ENCODE results near the gene BAZ2B.
"Not testable (repeated sequence)": the region's sequence is repeated elsewhere in the genome, so short reads cannot be mapped to it uniquely, and the experiment has no call there.

Gene BAZ2B

GRCh38 chr2:159371506-159371905 lies 244.8 kb downstream of the BAZ2B start:
- Histone ChIP-seq H3K4me3 (ENCODE audit: low read depth, low read length) (no peak overlapping the region), H3K9ac (ENCODE audit: low read depth, low read length) (no peak overlapping the region), H3K36me3 (ENCODE audit: control insufficient read depth, insufficient read depth, low read length) (peaks cover 59% of the 10 kb centered on the region), H3K9me3 (ENCODE audit: control insufficient read depth, insufficient read depth, low read length) (no peaks in the 10 kb centered on the region), H3K27ac (ENCODE audit: low read depth, low read length) (no peak overlapping the region), H3K27me3 (ENCODE audit: control insufficient read depth, insufficient read depth, low read length) (no peaks in the 10 kb centered on the region), H3K4me1 (ENCODE audit: control insufficient read depth, insufficient read depth, low read length) (no peaks in the 10 kb centered on the region)

DNA sequence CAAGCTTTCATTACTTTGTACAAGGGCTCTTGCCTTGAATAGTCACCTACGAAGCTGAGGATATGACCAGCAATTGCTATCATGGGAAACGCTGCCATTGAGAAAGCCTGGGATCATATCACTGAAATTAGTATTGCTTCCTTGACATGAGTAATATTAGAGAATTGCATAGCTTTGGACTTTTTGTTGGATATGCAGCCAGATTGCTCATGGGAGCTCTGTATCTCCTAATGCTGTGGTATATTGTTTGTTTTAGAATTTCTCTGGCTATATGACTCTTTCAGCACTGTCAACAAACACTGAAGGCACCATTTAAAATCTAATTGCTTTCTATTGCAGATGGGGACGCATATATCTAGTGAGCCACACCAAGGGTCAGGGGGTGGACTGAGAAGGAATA lies 249.8 kb downstream of the BAZ2B start:
- no peak overlapping the region for H3K4me3 ChIP-seq (ENCODE audit: low read depth, low read length)
- H3K27ac ChIP-seq (ENCODE audit: low read depth, low read length) = no peak overlapping the region
- H3K36me3 ChIP-seq (ENCODE audit: control insufficient read depth, insufficient read depth, low read length) = peaks cover 61% of the 10 kb centered on the region
- H3K4me1 ChIP-seq (ENCODE audit: control insufficient read depth, insufficient read depth, low read length) = no peaks in the 10 kb centered on the region
- H3K27me3 ChIP-seq (ENCODE audit: control insufficient read depth, insufficient read depth, low read length) = no peaks in the 10 kb centered on the region
- H3K9me3 ChIP-seq (ENCODE audit: control insufficient read depth, insufficient read depth, low read length) = no peaks in the 10 kb centered on the region
- no peak overlapping the region for H3K9ac ChIP-seq (ENCODE audit: low read depth, low read length)

- no peaks in the 10 kb centered on the region for H3K27me3 ChIP-seq (ENCODE audit: control insufficient read depth, insufficient read depth, low read length)
- peaks cover 33% of the 10 kb centered on the region for H3K36me3 ChIP-seq (ENCODE audit: control insufficient read depth, insufficient read depth, low read length)
- H3K9me3 ChIP-seq (ENCODE audit: control insufficient read depth, insufficient read depth, low read length) = no peaks in the 10 kb centered on the region
- no peak overlapping the region for H3K9ac ChIP-seq (ENCODE audit: low read depth, low read length)
- H3K27ac ChIP-seq (ENCODE audit: low read depth, low read length) = no peak overlapping the region
- H3K4me3 ChIP-seq (ENCODE audit: low read depth, low read length) = no peak overlapping the region
- H3K4me1 ChIP-seq (ENCODE audit: control insufficient read depth, insufficient read depth, low read length) = no peaks in the 10 kb centered on the region
Observed at GRCh38 chr2:159362816-159363251, 253.5 kb downstream of the BAZ2B start.

- H3K27ac ChIP-seq (ENCODE audit: low read depth, low read length) = no peak overlapping the region
- no peak overlapping the region for H3K4me3 ChIP-seq (ENCODE audit: low read depth, low read length)
Observed at GRCh38 chr2:159362094-159362493, 254.3 kb downstream of the BAZ2B start.

DNA sequence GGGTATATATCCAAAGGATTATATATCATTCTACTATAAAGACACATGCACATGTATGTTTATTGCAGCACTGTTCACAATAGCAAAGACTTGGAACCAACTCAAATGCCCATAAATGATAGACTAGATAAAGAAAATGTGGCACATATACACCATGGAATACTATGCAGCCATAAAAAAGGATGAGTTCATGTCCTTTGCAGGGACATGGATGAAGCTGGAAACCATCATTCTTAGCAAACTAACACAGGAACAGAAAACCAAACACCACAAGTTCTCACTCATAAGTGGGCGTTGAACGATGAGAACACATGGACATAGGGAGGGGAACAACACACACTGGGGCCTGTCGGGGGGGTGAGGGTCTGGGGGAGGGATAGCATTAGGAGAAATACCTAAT lies 254.7 kb downstream of the BAZ2B start:
- not testable (repeated sequence) for H3K27me3 ChIP-seq (ENCODE audit: control insufficient read depth, insufficient read depth, low read length); H3K27ac ChIP-seq (ENCODE audit: low read depth, low read length); H3K4me1 ChIP-seq (ENCODE audit: control insufficient read depth, insufficient read depth, low read length); H3K4me3 ChIP-seq (ENCODE audit: low read depth, low read length); H3K9me3 ChIP-seq (ENCODE audit: control insufficient read depth, insufficient read depth, low read length); H3K9ac ChIP-seq (ENCODE audit: low read depth, low read length)
- H3K36me3 ChIP-seq (ENCODE audit: control insufficient read depth, insufficient read depth, low read length) = peaks cover 33% of the 10 kb centered on the region

More at GRCh38 chr2:159362094-159362493, 254.3 kb downstream of the BAZ2B start:
- no peaks in the 10 kb centered on the region for H3K27me3 ChIP-seq (ENCODE audit: control insufficient read depth, insufficient read depth, low read length)
- no peaks in the 10 kb centered on the region for H3K4me1 ChIP-seq (ENCODE audit: control insufficient read depth, insufficient read depth, low read length)
- no peak overlapping the region for H3K9ac ChIP-seq (ENCODE audit: low read depth, low read length)
- peaks cover 32% of the 10 kb centered on the region for H3K36me3 ChIP-seq (ENCODE audit: control insufficient read depth, insufficient read depth, low read length)
- H3K9me3 ChIP-seq (ENCODE audit: control insufficient read depth, insufficient read depth, low read length) = no peaks in the 10 kb centered on the region

DNA sequence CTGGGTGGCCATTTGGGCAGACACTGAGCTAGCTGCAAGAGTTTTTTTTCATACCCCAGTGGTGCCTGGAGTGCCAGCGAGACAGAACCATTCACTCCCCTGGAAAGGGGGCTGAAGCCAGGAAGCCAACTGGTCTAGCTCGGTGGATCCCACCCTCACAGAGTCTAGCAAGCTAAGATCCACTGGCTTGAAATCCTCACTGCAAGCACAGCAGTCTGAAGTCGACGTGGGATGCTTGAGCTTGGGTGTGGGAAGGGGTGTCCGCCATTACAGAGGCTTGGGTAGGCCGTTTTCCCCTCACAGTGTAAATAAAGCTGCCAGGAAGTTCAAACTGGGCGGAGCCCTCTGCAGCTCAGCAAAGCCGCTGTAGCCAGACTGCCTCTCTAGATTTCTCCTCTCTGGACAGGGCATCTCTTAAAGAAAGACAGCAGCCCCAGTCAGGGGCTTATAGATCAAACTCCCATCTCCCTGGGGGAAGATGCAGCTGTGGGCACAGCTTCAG lies 260.2 kb downstream of the BAZ2B start:
- H3K9me3 ChIP-seq (ENCODE audit: control insufficient read depth, insufficient read depth, low read length) = no peaks in the 10 kb centered on the region
- H3K9ac ChIP-seq (ENCODE audit: low read depth, low read length) = no peak overlapping the region
- H3K4me1 ChIP-seq (ENCODE audit: control insufficient read depth, insufficient read depth, low read length) = no peaks in the 10 kb centered on the region
- no peak overlapping the region for H3K4me3 ChIP-seq (ENCODE audit: low read depth, low read length)
- 0 out of 2 replicates have a peak, but pooled peaks cover 4% of the 10 kb centered on the region for H3K36me3 ChIP-seq (ENCODE audit: control insufficient read depth, insufficient read depth, low read length)
- no peak overlapping the region for H3K27ac ChIP-seq (ENCODE audit: low read depth, low read length)
- H3K27me3 ChIP-seq (ENCODE audit: control insufficient read depth, insufficient read depth, low read length) = no peaks in the 10 kb centered on the region

DNA sequence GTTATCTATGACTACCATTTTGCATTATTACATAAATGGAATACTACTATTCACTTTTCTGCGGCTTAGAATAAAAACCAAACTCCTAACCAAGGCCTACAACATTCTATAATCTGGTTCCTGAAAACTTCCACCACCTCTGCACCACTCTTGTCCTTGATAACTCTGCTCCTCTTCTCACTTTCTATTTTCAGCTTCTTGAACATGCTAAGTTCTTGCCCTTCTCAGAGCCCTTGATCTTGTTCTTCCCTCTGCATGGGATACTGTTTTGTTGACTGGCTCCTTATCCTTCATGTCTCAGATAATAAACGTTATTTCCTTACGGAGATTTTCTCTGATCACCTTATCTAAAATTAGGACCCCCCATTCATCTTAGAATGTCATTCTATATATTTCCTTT lies 264.4 kb downstream of the BAZ2B start:
- Histone ChIP-seq H3K4me1 (ENCODE audit: control insufficient read depth, insufficient read depth, low read length) (no peaks in the 10 kb centered on the region), H3K36me3 (ENCODE audit: control insufficient read depth, insufficient read depth, low read length) (peaks cover 35% of the 10 kb centered on the region), H3K4me3 (ENCODE audit: low read depth, low read length) (no peak overlapping the region), H3K27ac (ENCODE audit: low read depth, low read length) (no peak overlapping the region), H3K9ac (ENCODE audit: low read depth, low read length) (no peak overlapping the region), H3K27me3 (ENCODE audit: control insufficient read depth, insufficient read depth, low read length) (no peaks in the 10 kb centered on the region), H3K9me3 (ENCODE audit: control insufficient read depth, insufficient read depth, low read length) (no peaks in the 10 kb centered on the region)

DNA sequence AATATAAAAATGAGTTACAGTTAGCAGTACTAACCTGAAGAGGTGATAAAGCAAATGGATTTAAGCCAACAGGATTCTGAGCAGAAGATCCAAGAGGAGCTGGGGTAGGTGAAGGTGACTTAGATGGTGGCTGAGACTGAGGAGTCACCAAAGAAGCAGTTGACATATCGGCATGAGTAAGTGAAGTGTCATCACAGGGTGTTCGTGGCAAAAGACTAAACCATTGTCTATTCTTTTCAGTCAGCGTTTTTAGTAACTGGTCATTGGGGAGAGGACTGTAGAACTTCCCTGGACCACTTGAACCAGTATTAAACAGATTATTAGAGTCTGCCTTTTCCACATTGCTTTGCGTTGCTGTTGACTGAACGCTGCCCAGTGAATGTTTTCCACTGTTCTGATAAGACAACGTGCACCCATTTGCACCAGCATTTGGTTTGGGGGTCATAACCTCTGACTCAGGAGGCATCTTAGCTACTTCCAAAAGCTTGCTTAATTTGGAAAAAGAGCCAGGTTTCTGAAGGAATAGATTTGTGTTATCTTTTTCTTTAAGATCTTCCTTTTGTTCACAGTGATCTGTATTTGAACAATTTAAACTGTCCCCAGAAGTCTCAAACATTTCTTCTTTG lies 266.6 kb downstream of the BAZ2B start:
- H3K4me3 ChIP-seq (ENCODE audit: low read depth, low read length) = no peak overlapping the region
- no peaks in the 10 kb centered on the region for H3K27me3 ChIP-seq (ENCODE audit: control insufficient read depth, insufficient read depth, low read length)
- no peaks in the 10 kb centered on the region for H3K9me3 ChIP-seq (ENCODE audit: control insufficient read depth, insufficient read depth, low read length)
- peaks cover 41% of the 10 kb centered on the region for H3K36me3 ChIP-seq (ENCODE audit: control insufficient read depth, insufficient read depth, low read length)
- H3K4me1 ChIP-seq (ENCODE audit: control insufficient read depth, insufficient read depth, low read length) = no peaks in the 10 kb centered on the region
- no peak overlapping the region for H3K9ac ChIP-seq (ENCODE audit: low read depth, low read length)
- no peak overlapping the region for H3K27ac ChIP-seq (ENCODE audit: low read depth, low read length)

GRCh38 chr2:159326569-159327255 lies 289.6 kb downstream of the BAZ2B start:
- H3K4me3 ChIP-seq (ENCODE audit: low read depth, low read length) = no peak overlapping the region
- H3K9me3 ChIP-seq (ENCODE audit: control insufficient read depth, insufficient read depth, low read length) = no peaks in the 10 kb centered on the region
- H3K4me1 ChIP-seq (ENCODE audit: control insufficient read depth, insufficient read depth, low read length) = no peaks in the 10 kb centered on the region
- H3K9ac ChIP-seq (ENCODE audit: low read depth, low read length) = no peak overlapping the region
- no peak overlapping the region for H3K27ac ChIP-seq (ENCODE audit: low read depth, low read length)
- no peaks in the 10 kb centered on the region for H3K27me3 ChIP-seq (ENCODE audit: control insufficient read depth, insufficient read depth, low read length)
- H3K36me3 ChIP-seq (ENCODE audit: control insufficient read depth, insufficient read depth, low read length) = peaks cover 47% of the 10 kb centered on the region

GRCh38 chr2:159322419-159322818 lies 293.9 kb downstream of the BAZ2B start:
- H3K36me3 ChIP-seq (ENCODE audit: control insufficient read depth, insufficient read depth, low read length) = peaks cover 50% of the 10 kb centered on the region
- H3K27ac ChIP-seq (ENCODE audit: low read depth, low read length) = no peak overlapping the region

DNA sequence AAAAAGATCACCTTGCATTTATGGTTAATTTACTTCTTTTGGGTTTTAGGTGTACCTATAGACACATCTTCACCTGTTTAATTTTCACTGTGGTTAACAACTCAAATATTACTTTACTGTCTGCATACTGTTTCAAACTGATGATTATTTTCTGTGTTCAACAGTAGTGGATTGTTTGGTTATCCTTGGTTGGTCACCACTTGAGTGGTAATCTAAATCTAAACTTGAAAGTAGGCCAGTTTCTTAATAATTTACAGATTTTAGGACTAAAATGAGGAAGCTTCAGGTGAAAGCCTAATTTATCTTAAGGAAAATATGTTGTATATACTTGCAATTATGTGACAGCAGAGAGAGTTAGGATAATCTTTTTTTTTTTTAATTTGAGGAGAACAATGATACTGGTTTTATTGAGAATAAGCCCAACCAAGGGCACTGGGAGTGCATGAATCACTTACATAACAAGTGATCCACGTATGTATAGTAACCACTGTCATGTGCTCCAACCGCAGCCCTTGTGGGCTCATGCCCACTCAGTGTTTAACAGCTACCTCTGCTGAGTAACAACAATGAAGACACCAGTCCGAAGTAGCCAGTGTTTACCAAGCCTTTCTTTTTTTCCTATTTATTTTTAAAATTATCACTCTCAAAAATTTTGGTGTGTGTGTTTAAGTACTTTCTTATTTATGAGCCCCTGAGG lies 298.8 kb downstream of the BAZ2B start:
- no peaks in the 10 kb centered on the region for H3K4me1 ChIP-seq (ENCODE audit: control insufficient read depth, insufficient read depth, low read length)
- no peaks in the 10 kb centered on the region for H3K9me3 ChIP-seq (ENCODE audit: control insufficient read depth, insufficient read depth, low read length)
- H3K36me3 ChIP-seq (ENCODE audit: control insufficient read depth, insufficient read depth, low read length) = peaks cover 37% of the 10 kb centered on the region
- H3K4me3 ChIP-seq (ENCODE audit: low read depth, low read length) = no peak overlapping the region
- H3K27me3 ChIP-seq (ENCODE audit: control insufficient read depth, insufficient read depth, low read length) = no peaks in the 10 kb centered on the region
- H3K9ac ChIP-seq (ENCODE audit: low read depth, low read length) = no peak overlapping the region
- no peak overlapping the region for H3K27ac ChIP-seq (ENCODE audit: low read depth, low read length)

More at GRCh38 chr2:159322419-159322818, 293.9 kb downstream of the BAZ2B start:
- no peaks in the 10 kb centered on the region for H3K9me3 ChIP-seq (ENCODE audit: control insufficient read depth, insufficient read depth, low read length)
- no peak overlapping the region for H3K4me3 ChIP-seq (ENCODE audit: low read depth, low read length)
- no peak overlapping the region for H3K9ac ChIP-seq (ENCODE audit: low read depth, low read length)
- H3K4me1 ChIP-seq (ENCODE audit: control insufficient read depth, insufficient read depth, low read length) = no peaks in the 10 kb centered on the region
- H3K27me3 ChIP-seq (ENCODE audit: control insufficient read depth, insufficient read depth, low read length) = no peaks in the 10 kb centered on the region
